B cell (primary cell): Measurements from ENCODE around the gene GRM3. TPM values are rescaled to one million over a fixed set of nuclear protein-coding genes. Genes with fewer than 3 reads are reported as not detected.

Experiments
- ATAC-seq: fragments of 200-7000 bp; cut with Tn5 transposase; one replicate; pipeline ENCODE4 v1.10.0; 2021; ENCODE audit warnings: low read depth, mild to moderate bottlenecking, moderate number of reproducible peaks, moderate library complexity
- CTCF ChIA-PET: fragments of 350-600 bp; sonication (Branson Sonifier 250); formaldehyde crosslinking; loops from one replicate; lab custom pipeline; 2021; ENCODE audit warnings: antibody characterized with exemption, inconsistent platforms; lab: Charles Lee
- POLR2A ChIA-PET: fragments of 350-600 bp; sonication (Branson Sonifier 250); formaldehyde crosslinking; loops from one replicate; lab custom pipeline; 2021; ENCODE audit warnings: antibody characterized with exemption; lab: Charles Lee
- DNase-seq: peaks from one replicate; pipeline ENCODE4 v3.0.0; 2013
- H2AFZ ChIP-seq: 2 replicates; pipeline ENCODE4 v1.6.1; 2012; ENCODE audit warnings: mild to moderate bottlenecking, low read depth, low read length; ENCODE audit not compliant: insufficient read depth, poor library complexity, severe bottlenecking
- H3K27ac ChIP-seq, 2 donors: 1 replicate in 1 of 2; 2 replicates in 1 of 2; pipeline ENCODE4 v1.5.1; 2012 to 2013; ENCODE audit warnings: low read length in 2 of 2, mild to moderate bottlenecking in 2 of 2, moderate library complexity in 1 of 2
- H3K27me3 ChIP-seq, 4 experiments: fragments of 200-600 bp in 1 of 4; sonication (generic) in 1 of 4; replicated peaks in 1 of 4; 1 replicate in 2 of 4; 2 replicates in 2 of 4; pipeline versions ENCODE4 v1.6.1 to v1.7.0; 2013 to 2016; ENCODE audit warnings: low read length in 3 of 4, mild to moderate bottlenecking in 2 of 4, mixed read lengths in 1 of 4, moderate library complexity in 1 of 4; ENCODE audit not compliant: insufficient read depth in 4 of 4, control insufficient read depth in 3 of 4; ENCODE audit errors: control extremely low read depth in 1 of 4
- H3K36me3 ChIP-seq, 2 experiments: replicated peaks in 1 of 2; 1 replicate in 1 of 2; 2 replicates in 1 of 2; pipeline versions ENCODE4 v1.6.1 to v1.7.1; 2013; ENCODE audit warnings: low read length in 1 of 2; ENCODE audit not compliant: insufficient read depth in 2 of 2, control insufficient read depth in 1 of 2; ENCODE audit errors: control extremely low read depth in 1 of 2, extremely low read depth in 1 of 2
- H3K4me1 ChIP-seq, 2 donors: fragments of 200-600 bp in 1 of 2; sonication (generic) in 1 of 2; 1 replicate in 1 of 2; 2 replicates in 1 of 2; pipeline versions ENCODE4 v1.5.1 to v1.6.1; 2013 to 2017; ENCODE audit warnings: low read length in 2 of 2; ENCODE audit not compliant: control insufficient read depth in 2 of 2, insufficient read depth in 2 of 2
- H3K4me2 ChIP-seq: replicated peaks from 2 replicates; pipeline ENCODE3; 2012; ENCODE audit warnings: mild to moderate bottlenecking, low read depth, low read length; ENCODE audit not compliant: poor library complexity, severe bottlenecking
- H3K4me3 ChIP-seq, 5 experiments: fragments of 200-600 bp in 1 of 5; sonication (generic) in 1 of 5; 1 replicate in 3 of 5; 2 replicates in 2 of 5; pipeline versions ENCODE4 v1.5.1 to v1.7.0; 2011 to 2016; ENCODE audit warnings: low read length in 4 of 5, mild to moderate bottlenecking in 4 of 5, low read depth in 2 of 5, control low read depth in 1 of 5, moderate library complexity in 1 of 5; ENCODE audit not compliant: insufficient read depth in 1 of 5; ENCODE audit errors: control extremely low read depth in 1 of 5, extremely low read depth in 1 of 5
- H3K79me2 ChIP-seq: fragments of 200-600 bp; sonication (generic); one replicate; pipeline ENCODE4 v1.6.0; 2016; ENCODE audit warnings: low read length; ENCODE audit not compliant: control insufficient read depth, insufficient read depth
- H3K9ac ChIP-seq: fragments of 200-600 bp; sonication (generic); 2 replicates; pipeline ENCODE4 v1.6.1; 2017; ENCODE audit warnings: mild to moderate bottlenecking, low read length, moderate library complexity
- H3K9me3 ChIP-seq, 3 donors: one replicate each; pipeline versions ENCODE4 v1.6.1 to v1.7.1; 2013; ENCODE audit warnings: low read length in 2 of 3; ENCODE audit not compliant: control insufficient read depth in 2 of 3, insufficient read depth in 1 of 3; ENCODE audit errors: control extremely low read depth in 1 of 3
- H4K20me1 ChIP-seq: 2 replicates; pipeline ENCODE4 v1.6.0; 2012; ENCODE audit warnings: mild to moderate bottlenecking, low read length; ENCODE audit not compliant: insufficient read depth, control insufficient read depth, poor library complexity, severe bottlenecking
- H3K27ac Mint-ChIP-seq: one replicate; pipeline ENCODE4 v1.8.0; 2021; ENCODE audit warnings: mixed read lengths
- H3K27me3 Mint-ChIP-seq: one replicate; pipeline ENCODE4 v1.8.0; 2021; ENCODE audit warnings: mixed read lengths
- H3K4me1 Mint-ChIP-seq: one replicate; pipeline ENCODE4 v1.8.0; 2021; ENCODE audit warnings: mixed read lengths
- H3K4me3 Mint-ChIP-seq: one replicate; pipeline ENCODE4 v1.8.0; 2021; ENCODE audit warnings: mixed read lengths
- H3K9me3 Mint-ChIP-seq: one replicate; pipeline ENCODE4 v1.8.0; 2022; ENCODE audit warnings: mixed read lengths; ENCODE audit not compliant: insufficient read depth
- EZH2 ChIP-seq: IDR thresholded peaks from 2 replicates; pipeline ENCODE4 v1.6.1; 2012; ENCODE audit warnings: borderline replicate concordance, low read depth, mild to moderate bottlenecking, moderate library complexity, low read length; ENCODE audit not compliant: insufficient read depth, poor library complexity, severe bottlenecking
- WGBS: methylation state at CpG from one replicate; pipeline ENCODE4 v1.1.5; 2013; ENCODE audit warnings: missing lambda C conversion rate; ENCODE audit not compliant: insufficient coverage; 5-methylcytosine and 5-hydroxymethylcytosine counted together
- intact Hi-C: fragments of 100-400 bp; cut with micrococcal nuclease; formaldehyde crosslinking; loops from one replicate; pipeline ENCODE4 v1.10.0; 2022
- polyA plus RNA-seq: library from polyadenylated mRNA; depleted of rRNA; stranded (reverse); fragments of >200 nt; gene quantifications from 2 replicates; pipeline ENCODE4 v1.2.3, GENCODE V29; 2012
- total RNA-seq, 2 donors: library from RNA; stranded (reverse); fragments of 120-200 nt in 1 of 2; gene quantifications; 1 replicate in 1 of 2; 2 replicates in 1 of 2; pipeline versions ENCODE4 v1.2.3 to v1.2.4, GENCODE V29; 2013 to 2022
- TF ChIP-seq, protein P1 (sequence below): fragments of 200-600 bp; IDR thresholded peaks from one replicate; pipeline ENCODE4 v1.8.0; 2022; ENCODE audit warnings: antibody characterized with exemption, mild to moderate bottlenecking

The GRM3 gene
- total and polyA plus RNA-seq, 2 donors (not counting 1 experiment from before 2014, with no cell fraction given): not detected

DNA sequence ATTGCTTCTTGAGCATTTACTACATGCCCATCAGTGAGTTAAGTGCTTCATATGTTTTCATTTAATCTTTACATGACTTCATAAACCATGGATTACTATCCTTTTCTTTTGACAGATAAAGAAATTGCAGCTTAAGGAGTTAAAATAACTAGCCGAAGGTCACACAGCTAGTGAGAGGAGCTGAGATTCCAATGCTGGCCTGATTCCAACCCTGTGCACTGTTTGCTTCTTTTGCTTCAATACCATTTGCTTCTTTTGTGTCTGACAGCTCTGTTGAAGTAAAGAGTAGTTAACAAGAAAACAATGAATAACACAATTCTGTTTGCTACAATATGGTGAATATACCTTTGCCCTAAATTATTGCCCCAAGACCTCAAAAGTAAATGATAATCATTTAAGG is 132.4 kb downstream of the GRM3 start:
- Mint-ChIP-seq H3K4me3 (no peak overlapping the region), H3K4me1 (no peaks in the 10 kb centered on the region), H3K27ac (no peak overlapping the region), H3K9me3 (no peaks in the 10 kb centered on the region), H3K27me3 (peaks cover 12% of the 10 kb centered on the region)
- H3K4me1 ChIP-seq: no peaks in the 10 kb centered on the region
- H3K27me3 ChIP-seq: no peaks in the 10 kb centered on the region
- ChIA-PET CTCF (no interaction called here), POLR2A (no interaction called here)
- no peak overlapping the region for H3K4me2 ChIP-seq
- H3K9ac ChIP-seq: no peak overlapping the region
- no peak overlapping the region for H3K4me3 ChIP-seq
- no peak overlapping the region for H2AFZ ChIP-seq
- H3K9me3 ChIP-seq: no peaks in the 10 kb centered on the region
- H4K20me1 ChIP-seq: no peaks in the 10 kb centered on the region
- no peak for TF ChIP-seq EZH2
- TF ChIP-seq, protein P1, sequence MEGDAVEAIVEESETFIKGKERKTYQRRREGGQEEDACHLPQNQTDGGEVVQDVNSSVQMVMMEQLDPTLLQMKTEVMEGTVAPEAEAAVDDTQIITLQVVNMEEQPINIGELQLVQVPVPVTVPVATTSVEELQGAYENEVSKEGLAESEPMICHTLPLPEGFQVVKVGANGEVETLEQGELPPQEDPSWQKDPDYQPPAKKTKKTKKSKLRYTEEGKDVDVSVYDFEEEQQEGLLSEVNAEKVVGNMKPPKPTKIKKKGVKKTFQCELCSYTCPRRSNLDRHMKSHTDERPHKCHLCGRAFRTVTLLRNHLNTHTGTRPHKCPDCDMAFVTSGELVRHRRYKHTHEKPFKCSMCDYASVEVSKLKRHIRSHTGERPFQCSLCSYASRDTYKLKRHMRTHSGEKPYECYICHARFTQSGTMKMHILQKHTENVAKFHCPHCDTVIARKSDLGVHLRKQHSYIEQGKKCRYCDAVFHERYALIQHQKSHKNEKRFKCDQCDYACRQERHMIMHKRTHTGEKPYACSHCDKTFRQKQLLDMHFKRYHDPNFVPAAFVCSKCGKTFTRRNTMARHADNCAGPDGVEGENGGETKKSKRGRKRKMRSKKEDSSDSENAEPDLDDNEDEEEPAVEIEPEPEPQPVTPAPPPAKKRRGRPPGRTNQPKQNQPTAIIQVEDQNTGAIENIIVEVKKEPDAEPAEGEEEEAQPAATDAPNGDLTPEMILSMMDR: no peak
- no peaks in the 10 kb centered on the region for H3K36me3 ChIP-seq
- no CpG with 5 or more reads among the region's 1 CpG for WGBS
- no peak overlapping the region for H3K27ac ChIP-seq
- DNase-seq: no peak
- no peaks in the 10 kb centered on the region for H3K79me2 ChIP-seq
- intact Hi-C loops: no loop called here
- ATAC-seq: no peak

- no peak overlapping the region for H3K4me2 ChIP-seq
- H3K4me3 Mint-ChIP-seq: no peak overlapping the region
- POLR2A ChIA-PET: no interaction called here
- H3K9ac ChIP-seq: no peak overlapping the region
- no peaks in the 10 kb centered on the region for H3K27me3 ChIP-seq
- intact Hi-C loops: no loop called here
- H3K27ac ChIP-seq: no peak overlapping the region
- peaks cover 8% of the 10 kb centered on the region for H3K27me3 Mint-ChIP-seq
- H3K27ac Mint-ChIP-seq: no peak overlapping the region
- H3K4me1 ChIP-seq: no peaks in the 10 kb centered on the region
- no peaks in the 10 kb centered on the region for H3K36me3 ChIP-seq
- no peaks in the 10 kb centered on the region for H3K79me2 ChIP-seq
- no peak overlapping the region for H2AFZ ChIP-seq
- TF ChIP-seq EZH2: no peak
- TF ChIP-seq, protein P1: no peak
- CTCF ChIA-PET: interaction anchor here (0.7 kb wide), 1 partner anchor 645 kb away, joined by 3 read pairs; no protein-coding TSS in a partner anchor
- no peak overlapping the region for H3K4me3 ChIP-seq
- H3K4me1 Mint-ChIP-seq: no peaks in the 10 kb centered on the region
- H4K20me1 ChIP-seq: no peaks in the 10 kb centered on the region
- H3K9me3 Mint-ChIP-seq: no peaks in the 10 kb centered on the region
- no peak for DNase-seq
- H3K9me3 ChIP-seq: no peaks in the 10 kb centered on the region
- no peak for ATAC-seq
These were observed 134.6 kb downstream of the GRM3 start for GRCh38 chr7:86778271-86778670.
